Measurements from ENCODE around the gene UQCRFS1.

- TF ChIP-seq POLR2A (IDR thresholded peaks at IDR 0.05) = no peak
- TF ChIP-seq, protein P1, sequence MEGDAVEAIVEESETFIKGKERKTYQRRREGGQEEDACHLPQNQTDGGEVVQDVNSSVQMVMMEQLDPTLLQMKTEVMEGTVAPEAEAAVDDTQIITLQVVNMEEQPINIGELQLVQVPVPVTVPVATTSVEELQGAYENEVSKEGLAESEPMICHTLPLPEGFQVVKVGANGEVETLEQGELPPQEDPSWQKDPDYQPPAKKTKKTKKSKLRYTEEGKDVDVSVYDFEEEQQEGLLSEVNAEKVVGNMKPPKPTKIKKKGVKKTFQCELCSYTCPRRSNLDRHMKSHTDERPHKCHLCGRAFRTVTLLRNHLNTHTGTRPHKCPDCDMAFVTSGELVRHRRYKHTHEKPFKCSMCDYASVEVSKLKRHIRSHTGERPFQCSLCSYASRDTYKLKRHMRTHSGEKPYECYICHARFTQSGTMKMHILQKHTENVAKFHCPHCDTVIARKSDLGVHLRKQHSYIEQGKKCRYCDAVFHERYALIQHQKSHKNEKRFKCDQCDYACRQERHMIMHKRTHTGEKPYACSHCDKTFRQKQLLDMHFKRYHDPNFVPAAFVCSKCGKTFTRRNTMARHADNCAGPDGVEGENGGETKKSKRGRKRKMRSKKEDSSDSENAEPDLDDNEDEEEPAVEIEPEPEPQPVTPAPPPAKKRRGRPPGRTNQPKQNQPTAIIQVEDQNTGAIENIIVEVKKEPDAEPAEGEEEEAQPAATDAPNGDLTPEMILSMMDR (IDR thresholded peaks at IDR 0.05 in 4 of 5, conservative IDR thresholded peaks at IDR 0.05 in 1 of 5) = peak; percentile 30 to 64 (median 49)
Observed at GRCh38 chr19:29260477-29261317, 47.7 kb upstream of the UQCRFS1 start.
